ENCODE results near the gene UNG. TPM values are rescaled to one million over a fixed set of nuclear protein-coding genes. Genes with fewer than 3 reads are reported as not detected.
"Not testable (repeated sequence)": the region's sequence is repeated elsewhere in the genome, so short reads cannot be mapped to it uniquely, and the experiment has no call there.

The UNG gene
- total and polyA plus RNA-seq, 7 experiments from 2014 or later, result 7.7 to 54.8 (median 13.7) TPM

DNA sequence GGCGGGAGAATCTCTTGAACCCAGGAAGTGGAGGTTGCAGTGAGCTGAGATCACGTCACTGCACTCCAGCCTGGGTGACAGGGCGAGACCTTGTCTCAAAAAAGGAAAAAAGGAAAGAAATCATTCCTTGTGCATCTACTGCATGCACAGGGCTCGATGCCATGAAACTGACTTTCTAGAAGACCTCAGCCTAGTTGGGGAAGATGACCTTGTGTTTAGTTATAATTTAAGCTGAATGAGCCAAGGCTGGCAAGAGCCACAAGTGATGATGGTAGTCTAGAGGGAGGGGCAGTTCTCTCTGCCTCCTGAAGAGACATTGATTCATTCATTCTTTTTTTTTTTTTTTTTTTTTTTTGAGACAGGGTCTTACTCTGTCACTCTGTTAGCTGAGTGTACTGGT, 43.2 kb downstream of the UNG start:
- intact Hi-C loops (cut with micrococcal nuclease), result no loop called here
- H3K9me3 ChIP-seq (ENCODE audit: control insufficient read depth in 2 of 3, low read length in 3 of 3), result no peaks in the 10 kb centered on the region
- no peak overlapping the region for H3K4me3 ChIP-seq (ENCODE audit: low read length)
- DNase-seq (no peak), ATAC-seq (no peak)
- peaks cover 0 to 11% (median 0%) of the 10 kb centered on the region in 11 donors for H3K9me3 Mint-ChIP-seq
- ChIA-PET CTCF (no interaction called here), POLR2A (interaction anchor here (0.9 kb wide), 1 partner anchor 10 kb away, joined by 3 read pairs; no protein-coding TSS in a partner anchor)
- H3K36me3 ChIP-seq (ENCODE audit: control insufficient read depth in 2 of 3, insufficient read depth in 3 of 3, low read length in 3 of 3), result no peaks in the 10 kb centered on the region
- no peak overlapping the region for H3K4me3 Mint-ChIP-seq
- H3K4me1 ChIP-seq (ENCODE audit: control insufficient read depth in 2 of 2, insufficient read depth in 2 of 2, low read length in 2 of 2), result no peaks in the 10 kb centered on the region
- H3K4me1 Mint-ChIP-seq, result peaks cover 0 to 7% (median 4%) of the 10 kb centered on the region in 7 donors
- H3K27ac ChIP-seq (ENCODE audit: low read depth, low read length), result no peak overlapping the region
- H3K36me3 Mint-ChIP-seq, result peaks cover 0 to 22% (median 3%) of the 10 kb centered on the region in 5 donors
- no peak overlapping the region for H3K27ac Mint-ChIP-seq
- peaks cover 0 to 3% (median 0%) of the 10 kb centered on the region in 5 donors for H3K27me3 Mint-ChIP-seq
- no peaks in the 10 kb centered on the region for H3K27me3 ChIP-seq (ENCODE audit: control insufficient read depth in 2 of 2, insufficient read depth in 2 of 2, low read length in 2 of 2)

- H3K4me1 ChIP-seq (ENCODE audit: control insufficient read depth in 2 of 2, insufficient read depth in 2 of 2, low read length in 2 of 2), result no peaks in the 10 kb centered on the region
- Mint-ChIP-seq H3K4me1 (peaks cover 0 to 7% (median 4%) of the 10 kb centered on the region in 7 donors), H3K9me3 (peaks cover 0 to 1% (median 0%) of the 10 kb centered on the region in 11 donors), H3K4me3 (no peak overlapping the region), H3K27me3 (peaks cover 0 to 3% (median 0%) of the 10 kb centered on the region in 5 donors), H3K36me3 (peaks cover 0 to 22% (median 4%) of the 10 kb centered on the region in 5 donors), H3K27ac (no peak overlapping the region)
- H3K27ac ChIP-seq (ENCODE audit: low read depth, low read length), result no peak overlapping the region
- POLR2A ChIA-PET, result interaction anchor here (0.9 kb wide), 1 partner anchor 118 kb away, joined by 3 read pairs; no protein-coding TSS in a partner anchor
- DNase-seq (no peak), ATAC-seq (no peak)
- CTCF ChIA-PET, result no interaction called here
- H3K36me3 ChIP-seq (ENCODE audit: control insufficient read depth in 2 of 3, insufficient read depth in 3 of 3, low read length in 3 of 3), result no peaks in the 10 kb centered on the region
- intact Hi-C loops (cut with micrococcal nuclease), result no loop called here
- H3K27me3 ChIP-seq (ENCODE audit: control insufficient read depth in 2 of 2, insufficient read depth in 2 of 2, low read length in 2 of 2), result no peaks in the 10 kb centered on the region
- H3K4me3 ChIP-seq (ENCODE audit: low read length), result no peak overlapping the region
- no peaks in the 10 kb centered on the region for H3K9me3 ChIP-seq (ENCODE audit: control insufficient read depth in 2 of 3, low read length in 3 of 3)
Observed at GRCh38 chr12:109144224-109144623, 46.8 kb downstream of the UNG start.

DNA sequence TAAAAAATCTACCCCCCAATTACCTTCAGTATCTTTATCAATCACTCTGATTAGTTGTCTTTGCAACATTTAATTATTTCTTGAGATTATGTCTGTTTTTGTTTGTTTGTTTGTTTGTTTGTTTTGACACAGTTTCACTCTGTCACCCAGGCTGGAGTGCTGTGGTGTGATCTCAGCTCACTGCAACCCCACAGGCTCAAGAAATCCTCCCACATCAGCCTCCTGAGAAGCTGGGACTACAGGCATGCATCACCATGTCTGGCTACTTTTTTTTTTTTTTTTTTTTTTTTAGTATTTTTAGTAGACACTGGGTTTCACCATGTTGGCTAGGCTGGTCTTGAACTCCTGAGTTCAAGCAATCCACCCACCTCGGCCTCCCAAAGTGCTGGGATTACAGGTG, 49.7 kb downstream of the UNG start:
- not testable (repeated sequence) for DNase-seq

GRCh38 chr12:109147954-109148353, 50.6 kb downstream of the UNG start:
- no peak overlapping the region for H3K4me3 ChIP-seq (ENCODE audit: low read length)
- intact Hi-C loops (cut with micrococcal nuclease), result no loop called here
- H3K27ac ChIP-seq (ENCODE audit: low read depth, low read length), result no peak overlapping the region
- peak overlapping the region in 2 of 9 donors; percentile 7 to 25 for H3K27ac Mint-ChIP-seq
- no peak overlapping the region for H3K4me3 Mint-ChIP-seq
- no peaks in the 10 kb centered on the region for H3K27me3 ChIP-seq (ENCODE audit: control insufficient read depth in 2 of 2, insufficient read depth in 2 of 2, low read length in 2 of 2)
- no peaks in the 10 kb centered on the region for H3K9me3 Mint-ChIP-seq
- DNase-seq, result no peak
- peaks cover 0 to 6% (median 0%) of the 10 kb centered on the region in 5 donors for H3K36me3 Mint-ChIP-seq
- ChIA-PET CTCF (interaction anchor here (1.2 kb wide), 1 partner anchor 36 kb away, joined by 3 read pairs; no protein-coding TSS in a partner anchor), POLR2A (no interaction called here)
- peaks cover 0 to 2% (median under 1%) of the 10 kb centered on the region in 7 donors for H3K4me1 Mint-ChIP-seq
- no peaks in the 10 kb centered on the region for H3K36me3 ChIP-seq (ENCODE audit: control insufficient read depth in 2 of 3, insufficient read depth in 3 of 3, low read length in 3 of 3)
- H3K9me3 ChIP-seq (ENCODE audit: control insufficient read depth in 2 of 3, low read length in 3 of 3), result no peaks in the 10 kb centered on the region
- no peak for ATAC-seq
- H3K4me1 ChIP-seq (ENCODE audit: control insufficient read depth in 2 of 2, insufficient read depth in 2 of 2, low read length in 2 of 2), result no peaks in the 10 kb centered on the region
- peaks cover 0 to 17% (median 0%) of the 10 kb centered on the region in 5 donors for H3K27me3 Mint-ChIP-seq

More for the DNA sequence above, 49.7 kb downstream of the UNG start:
- H3K4me3 ChIP-seq (ENCODE audit: low read length); POLR2A ChIA-PET; H3K9me3 ChIP-seq (ENCODE audit: control insufficient read depth in 2 of 3, low read length in 3 of 3); H3K4me1 Mint-ChIP-seq; H3K36me3 Mint-ChIP-seq; H3K27me3 ChIP-seq (ENCODE audit: control insufficient read depth in 2 of 2, insufficient read depth in 2 of 2, low read length in 2 of 2); H3K36me3 ChIP-seq (ENCODE audit: control insufficient read depth in 2 of 3, insufficient read depth in 3 of 3, low read length in 3 of 3); CTCF ChIA-PET; H3K27ac Mint-ChIP-seq; intact Hi-C loops (cut with micrococcal nuclease); ATAC-seq; H3K27ac ChIP-seq (ENCODE audit: low read depth, low read length); H3K9me3 Mint-ChIP-seq; H3K4me3 Mint-ChIP-seq; H3K4me1 ChIP-seq (ENCODE audit: control insufficient read depth in 2 of 2, insufficient read depth in 2 of 2, low read length in 2 of 2): not testable (repeated sequence)
- peaks cover 0 to 15% (median 0%) of the 10 kb centered on the region in 5 donors for H3K27me3 Mint-ChIP-seq

DNA sequence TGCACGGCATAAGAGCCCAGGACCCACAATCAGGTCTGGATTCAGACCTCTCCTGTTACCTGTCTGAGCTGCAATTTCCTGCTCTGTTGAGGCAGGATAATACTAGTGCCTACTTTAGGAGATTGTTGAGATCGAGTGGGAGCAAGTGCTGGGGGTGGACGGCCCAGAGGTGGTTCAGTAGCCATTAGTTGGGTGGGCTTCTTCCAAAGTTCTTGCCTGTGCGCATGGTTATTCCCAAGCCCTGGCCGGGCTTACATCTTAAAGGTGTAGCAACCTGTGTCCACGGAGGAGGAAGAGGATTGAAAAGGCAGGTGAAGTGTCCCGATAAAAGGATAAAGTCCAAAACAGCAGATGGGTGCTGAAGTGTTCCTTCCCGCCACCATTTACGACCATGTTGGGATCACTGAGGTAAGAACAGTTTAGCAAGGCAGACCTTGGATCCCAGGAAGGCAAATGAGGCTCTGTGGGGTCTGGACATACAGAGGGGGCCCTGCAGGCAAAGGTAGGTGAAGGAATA, 52.8 kb downstream of the UNG start:
- ChIA-PET POLR2A (no interaction called here), CTCF (no interaction called here)
- Mint-ChIP-seq H3K27me3 (peaks cover 0 to 22% (median 0%) of the 10 kb centered on the region in 5 donors), H3K4me3 (no peak overlapping the region), H3K9me3 (no peaks in the 10 kb centered on the region), H3K36me3 (peaks cover 0 to 6% (median 0%) of the 10 kb centered on the region in 5 donors), H3K4me1 (peaks cover 7 to 17% (median 11%) of the 10 kb centered on the region in 7 donors), H3K27ac (no peak overlapping the region)
- Histone ChIP-seq H3K4me3 (ENCODE audit: low read length) (no peak overlapping the region), H3K27me3 (ENCODE audit: control insufficient read depth in 2 of 2, insufficient read depth in 2 of 2, low read length in 2 of 2) (no peaks in the 10 kb centered on the region), H3K36me3 (ENCODE audit: control insufficient read depth in 2 of 3, insufficient read depth in 3 of 3, low read length in 3 of 3) (no peaks in the 10 kb centered on the region), H3K4me1 (ENCODE audit: control insufficient read depth in 2 of 2, insufficient read depth in 2 of 2, low read length in 2 of 2) (peaks cover 5 to 10% of the 10 kb centered on the region in 2 donors), H3K9me3 (ENCODE audit: control insufficient read depth in 2 of 3, low read length in 3 of 3) (no peaks in the 10 kb centered on the region), H3K27ac (ENCODE audit: low read depth, low read length) (no peak overlapping the region)
- intact Hi-C loops (cut with micrococcal nuclease), result loop anchor here in 1 of 2 donors (5.0 kb wide), 2 partner anchors 38 to 633 kb away; partner anchors contain the start of gene FICD
- DNase-seq (no peak), ATAC-seq (no peak)

- H3K27ac ChIP-seq (ENCODE audit: low read depth, low read length), result no peak overlapping the region
- ChIA-PET CTCF (interaction anchor here (0.6 kb wide), 1 partner anchor 232 kb away, joined by 3 read pairs; no protein-coding TSS in a partner anchor), POLR2A (interaction anchor here (1.1 kb wide), 1 partner anchor 11 kb away, joined by 3 read pairs; no protein-coding TSS in a partner anchor)
- Mint-ChIP-seq H3K4me3 (no peak overlapping the region), H3K4me1 (peaks cover 13 to 25% (median 18%) of the 10 kb centered on the region in 7 donors), H3K9me3 (no peaks in the 10 kb centered on the region), H3K27ac (no peak overlapping the region), H3K27me3 (peaks cover 0 to 22% (median 0%) of the 10 kb centered on the region in 5 donors), H3K36me3 (peaks cover 0 to 4% (median 0%) of the 10 kb centered on the region in 5 donors)
- no peak overlapping the region for H3K4me3 ChIP-seq (ENCODE audit: low read length)
- intact Hi-C loops (cut with micrococcal nuclease), result loop anchor here in 1 of 2 donors (5.0 kb wide), 2 partner anchors 39 to 634 kb away; partner anchors contain the start of gene FICD
- H3K9me3 ChIP-seq (ENCODE audit: control insufficient read depth in 2 of 3, low read length in 3 of 3), result no peaks in the 10 kb centered on the region
- no peak for ATAC-seq
- no peaks in the 10 kb centered on the region for H3K36me3 ChIP-seq (ENCODE audit: control insufficient read depth in 2 of 3, insufficient read depth in 3 of 3, low read length in 3 of 3)
- no peak for DNase-seq
- H3K27me3 ChIP-seq (ENCODE audit: control insufficient read depth in 2 of 2, insufficient read depth in 2 of 2, low read length in 2 of 2), result no peaks in the 10 kb centered on the region
- peaks cover 5 to 10% of the 10 kb centered on the region in 2 donors for H3K4me1 ChIP-seq (ENCODE audit: control insufficient read depth in 2 of 2, insufficient read depth in 2 of 2, low read length in 2 of 2)
Observed at GRCh38 chr12:109151457-109151856, 54.1 kb downstream of the UNG start.

Measured in naive thymus-derived CD4-positive, alpha-beta T cell (primary cell).